Spleen (tissue), 11 donors: Measurements from ENCODE around the gene ENTPD2. TPM values are rescaled to one million over a fixed set of nuclear protein-coding genes. Genes with fewer than 3 reads are reported as not detected.

ENCODE experiments used
- DNase-seq: peaks from one replicate; pipeline ENCODE4 v3.0.0-alpha.2; 2020
- H3K27ac ChIP-seq, 8 donors: fragments of 200-600 bp; sonication (generic) in 7 of 8; 1 replicate in 4 of 8; 2 replicates in 4 of 8; pipeline versions ENCODE4 v1.5.0 to v1.8.0; 2016 to 2021; ENCODE audit warnings: inconsistent platforms in 4 of 8, mild to moderate bottlenecking in 4 of 8, moderate library complexity in 1 of 8
- H3K27me3 ChIP-seq, 7 donors: fragments of 200-600 bp; sonication (generic) in 6 of 7; replicated peaks in 1 of 7; 1 replicate in 4 of 7; 2 replicates in 3 of 7; pipeline versions ENCODE4 v1.5.0 to v1.8.0; 2016 to 2021; ENCODE audit warnings: inconsistent platforms in 3 of 7, mild to moderate bottlenecking in 1 of 7
- H3K36me3 ChIP-seq, 6 donors: fragments of 200-600 bp; sonication (generic) in 5 of 6; 1 replicate in 4 of 6; 2 replicates in 2 of 6; pipeline versions ENCODE4 v1.5.0 to v1.8.0; 2016 to 2021; ENCODE audit warnings: inconsistent platforms in 2 of 6
- H3K4me1 ChIP-seq, 6 donors: fragments of 200-600 bp; sonication (generic) in 5 of 6; 1 replicate in 3 of 6; 2 replicates in 3 of 6; pipeline versions ENCODE4 v1.5.0 to v1.8.0; 2016 to 2021; ENCODE audit warnings: inconsistent platforms in 3 of 6
- H3K4me3 ChIP-seq, 8 donors: fragments of 200-600 bp; sonication (generic) in 7 of 8; 1 replicate in 4 of 8; 2 replicates in 4 of 8; pipeline versions ENCODE4 v1.5.0 to v1.8.0; 2016 to 2021; ENCODE audit warnings: inconsistent platforms in 4 of 8, mild to moderate bottlenecking in 4 of 8, moderate library complexity in 2 of 8
- H3K9me3 ChIP-seq, 8 donors: fragments of 200-600 bp; sonication (generic) in 7 of 8; 1 replicate in 4 of 8; 2 replicates in 4 of 8; pipeline versions ENCODE4 v1.5.0 to v1.8.0; 2016 to 2021; ENCODE audit warnings: inconsistent platforms in 4 of 8
- CTCF ChIP-seq, 11 experiments: fragments of 200-600 bp in 7 of 11; fragments of 450-650 bp in 4 of 11; sonication (generic) in 4 of 11; IDR thresholded peaks in 8 of 11; conservative IDR thresholded peaks in 3 of 11; 1 replicate in 7 of 11; 2 replicates in 4 of 11; pipeline versions ENCODE4 v1.4.0 to v1.8.0; 2016 to 2021; ENCODE audit warnings: antibody characterized with exemption in 11 of 11, inconsistent platforms in 4 of 11, mild to moderate bottlenecking in 1 of 11
- POLR2A ChIP-seq, 3 donors: fragments of 450-650 bp; IDR thresholded peaks; one replicate each; pipeline ENCODE4 v1.5.1; 2017; ENCODE audit warnings: antibody characterized with exemption in 3 of 3, mild to moderate bottlenecking in 1 of 3
- POLR2AphosphoS5 ChIP-seq, 3 donors: sonication (generic); formaldehyde crosslinking; IDR thresholded peaks; one replicate each; pipeline ENCODE4 v1.5.1; 2017; ENCODE audit warnings: antibody characterized with exemption in 3 of 3
- WGBS, 5 donors: extraction: QIAGEN DNeasy Blood & Tissue Kit in 3 of 5; methylation state at CpG; one replicate each; pipeline versions ENCODE4 v1.1.5 to v1.1.7; 2013 to 2018; 5-methylcytosine and 5-hydroxymethylcytosine counted together
- intact Hi-C: fragments of 100-400 bp; cut with DNase I; formaldehyde crosslinking; loops from one replicate; pipeline ENCODE4 v1.15.0; 2023; ENCODE audit warnings: low total_unique reads
- polyA plus RNA-seq, 3 donors: library from polyadenylated mRNA; stranded (reverse); fragments of 200-250 nt; gene quantifications; one replicate each; pipeline ENCODE4 v1.2.1, GENCODE V29; 2013
- total RNA-seq, 7 donors: library from RNA; depleted of rRNA in 3 of 7; stranded (reverse); fragments of >200 nt in 3 of 7; fragmentation: NEBNext Ultra II Directional in 4 of 7; extraction: Animal tissue kit (Norgen Biotek cat#: 25700) in 4 of 7; gene quantifications; one replicate each; pipeline versions ENCODE4 v1.1.0 to v1.2.1, GENCODE V29; 2016 to 2021
- donor health status: healthy with polysubstance abuse.
- donor health status: DM: no; HTN: no; CAD: no; lungs with moderate emphysema.
- donor health status: DM: no; HTN: no; CAD: no.
- donor health status: Bipolar disorder and iron deficiency.
- donor health status: healthy.
- donor health status: DM: no; HTN: no; CAD: no.
- donor health status: DM: yes; HTN: yes; CAD: no.

ENTPD2 gene
- total and polyA plus RNA-seq, 10 donors: 0.11 to 0.58 (median 0.36) TPM; not detected in 6

- WGBS, 5 donors: 83 to 92% (median 88%) methylated on average over 16 of the region's 16 CpGs
- Histone ChIP-seq H3K27me3 (peaks cover 5 to 29% (median 22%) of the 10 kb centered on the region in 7 donors), H3K9me3 (no peaks in the 10 kb centered on the region), H3K4me3 (no peak overlapping the region), H3K36me3 (no peaks in the 10 kb centered on the region), H3K27ac (no peak overlapping the region), H3K4me1 (peaks cover 12 to 43% (median 27%) of the 10 kb centered on the region in 6 donors)
- no peak for TF ChIP-seq CTCF (IDR thresholded peaks at IDR 0.05 in 8 of 11, conservative IDR thresholded peaks at IDR 0.05 in 3 of 11)
- TF ChIP-seq POLR2A (IDR thresholded peaks at IDR 0.05): no peak
- TF ChIP-seq POLR2AphosphoS5 (IDR thresholded peaks at IDR 0.05): no peak
- intact Hi-C loops: no loop called here
- DNase-seq: no peak
Observed at GRCh38 chr9:137057545-137057944, 3.7 kb upstream of the ENTPD2 start.

- no peaks in the 10 kb centered on the region for H3K36me3 ChIP-seq
- intact Hi-C loops: no loop called here
- H3K9me3 ChIP-seq: no peaks in the 10 kb centered on the region
- H3K27me3 ChIP-seq: peaks cover 5 to 36% (median 28%) of the 10 kb centered on the region in 7 donors
- H3K4me3 ChIP-seq: no peak overlapping the region
- TF ChIP-seq CTCF (IDR thresholded peaks at IDR 0.05 in 8 of 11, conservative IDR thresholded peaks at IDR 0.05 in 3 of 11): no peak
- WGBS, 5 donors: 80 to 94% (median 89%) methylated on average over 17 of the region's 17 CpGs
- no peak for DNase-seq
- H3K4me1 ChIP-seq: peaks cover 12 to 48% (median 28%) of the 10 kb centered on the region in 6 donors
- no peak overlapping the region for H3K27ac ChIP-seq
Observed at GRCh38 chr9:137056739-137057415, 3.0 kb upstream of the ENTPD2 start.

- peaks cover 5 to 48% (median 40%) of the 10 kb centered on the region in 7 donors for H3K27me3 ChIP-seq
- H3K27ac ChIP-seq: no peak overlapping the region
- no peaks in the 10 kb centered on the region for H3K36me3 ChIP-seq
- no peak for DNase-seq
- H3K4me1 ChIP-seq: peaks cover 12 to 49% (median 28%) of the 10 kb centered on the region in 6 donors
- H3K9me3 ChIP-seq: no peaks in the 10 kb centered on the region
- no peak for TF ChIP-seq POLR2A (IDR thresholded peaks at IDR 0.05)
- TF ChIP-seq POLR2AphosphoS5 (IDR thresholded peaks at IDR 0.05): peak in 1 of 3 donors; percentile 9
- WGBS, 5 donors: 64 to 70% (median 69%) methylated on average over 25 to 28 of the region's 28 CpGs
- intact Hi-C loops: no loop called here
- no peak overlapping the region for H3K4me3 ChIP-seq
Observed at GRCh38 chr9:137055385-137056364, 1.8 kb upstream of the ENTPD2 start.

- DNase-seq: no peak
- 85 to 92% (median 90%) methylated on average over 8 to 17 of the region's 17 CpGs for WGBS, 5 donors
- Histone ChIP-seq H3K27ac (no peak overlapping the region), H3K36me3 (no peaks in the 10 kb centered on the region), H3K27me3 (peaks cover 5 to 55% (median 46%) of the 10 kb centered on the region in 7 donors), H3K4me1 (peaks cover 12 to 49% (median 28%) of the 10 kb centered on the region in 6 donors), H3K4me3 (no peak overlapping the region), H3K9me3 (no peaks in the 10 kb centered on the region)
- TF ChIP-seq POLR2A (IDR thresholded peaks at IDR 0.05): no peak
- no peak for TF ChIP-seq POLR2AphosphoS5 (IDR thresholded peaks at IDR 0.05)
- intact Hi-C loops: no loop called here
Observed at GRCh38 chr9:137054932-137055384, 1.1 kb upstream of the ENTPD2 start.
